CD4-positive, alpha-beta T cell treated with Interleukin-2 at 100 ng/mL for 4 hours (primary cell): ENCODE data around the gene FAM240B.

Experiments
- DNase-seq: peaks from one replicate; pipeline ENCODE4 v3.0.0-alpha.2; 2020; ENCODE audit warnings: low spot score

The FAM240B gene

GRCh38 chr9:38720083-38720745, at the start of gene FAM240B:
TSS of gene FAM240B (minus strand) at chr9:38720133. CDS start at chr9:38703999, 16,134 bp downstream.
- no peak for DNase-seq

DNA sequence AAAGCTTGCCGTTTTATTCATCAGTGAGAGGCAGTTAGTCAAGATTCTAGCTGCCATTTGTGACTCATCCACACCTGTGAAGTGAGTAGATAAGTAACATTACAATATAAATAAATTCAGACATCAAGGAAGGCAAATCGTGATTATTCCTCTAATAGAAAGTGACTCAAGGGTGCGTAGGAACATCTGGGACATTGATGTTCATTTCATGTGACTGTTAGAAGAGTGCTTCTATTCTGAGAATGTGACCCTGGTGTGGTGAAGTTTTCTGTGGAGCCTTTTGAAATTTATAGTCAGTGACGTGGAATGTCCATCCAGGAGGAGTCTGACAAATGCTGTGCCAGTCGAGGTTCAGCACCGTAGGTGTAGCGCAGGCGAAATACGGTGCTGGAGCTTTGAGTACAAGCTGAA, 48.4 kb upstream of the FAM240B start:
- DNase-seq = no peak

GRCh38 chr9:38765101-38765500, 45.2 kb upstream of the FAM240B start:
- DNase-seq = no peak

- no peak for DNase-seq
Measured at GRCh38 chr9:38761999-38762398, 42.1 kb upstream of the FAM240B start.

DNA sequence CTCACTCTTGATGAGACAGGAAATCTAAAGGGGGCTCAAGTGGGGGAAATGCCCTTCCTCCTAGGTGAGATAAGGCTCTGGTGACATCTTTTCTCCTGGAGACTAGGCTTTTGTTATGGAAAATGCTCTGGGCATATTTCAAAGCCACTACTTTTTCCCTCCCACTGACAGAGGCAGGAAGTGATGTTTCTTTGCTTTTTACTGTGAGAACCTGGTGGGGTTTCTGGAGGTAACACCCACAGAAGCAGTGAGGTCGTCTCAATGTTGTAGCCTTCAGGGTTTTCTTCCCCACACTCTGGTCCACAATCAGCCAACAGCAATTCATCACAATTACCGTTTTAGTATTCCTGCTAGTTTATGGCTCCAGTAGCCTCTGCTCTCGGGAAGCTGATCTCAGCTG, 41.4 kb upstream of the FAM240B start:
- DNase-seq = no peak

DNA sequence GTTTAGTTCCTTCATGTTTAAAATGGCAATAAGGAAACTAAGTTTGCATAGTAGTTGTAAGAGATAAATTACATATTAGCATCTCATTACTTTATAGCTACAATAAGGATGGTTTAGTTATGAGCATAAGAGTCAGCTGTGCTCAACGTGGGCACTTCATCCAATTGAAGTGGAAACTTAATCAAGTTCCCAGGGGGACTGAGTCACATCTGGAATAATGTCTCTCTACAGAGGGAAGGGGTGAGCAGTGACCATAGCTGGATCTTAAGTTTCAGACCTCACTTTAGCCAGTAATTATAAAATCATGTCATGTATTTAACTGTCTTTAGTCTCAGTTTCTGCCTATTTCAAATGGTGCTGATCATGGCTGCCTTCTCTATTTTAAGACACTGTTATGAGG, 36.8 kb upstream of the FAM240B start:
- DNase-seq = no peak

DNA sequence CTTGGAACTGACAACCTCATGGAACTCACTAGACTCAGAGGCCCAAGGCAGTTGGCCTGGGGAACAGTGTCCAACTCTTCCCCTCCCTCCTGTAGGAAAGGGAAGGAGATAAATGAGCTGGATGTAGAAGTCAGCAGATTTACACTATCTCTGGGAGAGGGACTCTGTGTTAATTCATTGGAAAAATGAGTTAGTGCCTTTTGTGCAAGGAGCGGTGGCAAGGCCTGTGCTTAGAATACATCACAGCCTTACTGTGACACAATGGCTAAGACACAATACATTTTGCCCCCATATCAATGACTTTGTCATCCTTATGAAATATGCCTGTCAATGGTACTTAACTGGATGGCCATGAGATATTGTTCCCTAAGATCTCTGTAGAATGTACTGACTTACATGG, 28.0 kb upstream of the FAM240B start:
- DNase-seq = no peak

DNA sequence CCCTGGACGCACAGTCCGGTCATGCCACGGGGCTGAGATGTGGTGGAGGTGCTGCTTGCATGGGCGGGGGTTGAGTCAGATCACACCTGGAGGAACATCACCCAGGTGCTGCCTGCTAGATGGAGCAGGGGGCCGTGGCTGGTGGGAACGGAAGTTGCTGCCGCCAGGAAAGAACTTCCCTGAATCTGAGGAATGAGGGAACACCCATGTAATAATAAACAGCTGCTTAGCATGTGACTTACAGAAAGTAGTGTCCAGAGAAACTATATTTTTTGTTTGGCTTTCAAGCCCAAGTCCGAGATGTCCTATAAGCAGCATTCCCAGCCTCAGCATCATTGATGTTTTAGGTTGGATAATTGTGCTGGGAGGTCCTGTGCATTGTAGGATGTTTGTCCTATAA, 27.1 kb upstream of the FAM240B start:
- no peak for DNase-seq

- DNase-seq = no peak
Measured at GRCh38 chr9:38746303-38746702, 26.4 kb upstream of the FAM240B start.

DNA sequence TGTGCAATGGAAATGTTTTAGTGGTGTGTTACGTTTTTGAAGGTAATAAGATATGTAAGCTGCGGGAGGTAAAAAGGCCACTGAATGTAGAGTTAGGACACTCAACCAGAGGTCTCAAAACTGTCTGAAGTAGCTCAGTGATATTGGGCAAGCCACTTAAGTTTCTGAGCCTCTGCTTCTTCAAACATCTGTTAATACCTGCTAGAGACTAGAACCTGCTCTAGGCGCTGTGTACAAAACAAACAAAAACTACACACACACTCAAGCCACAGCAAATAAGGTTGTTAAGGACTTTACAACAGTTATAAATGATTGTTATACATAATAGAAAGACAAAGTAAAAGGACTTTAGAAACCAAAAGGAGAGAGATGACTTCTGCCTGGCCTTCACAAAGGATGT, 24.6 kb upstream of the FAM240B start:
- DNase-seq = no peak

GRCh38 chr9:38737246-38737645, 17.3 kb upstream of the FAM240B start:
- no peak for DNase-seq

- no peak for DNase-seq
Measured at GRCh38 chr9:38734831-38735230, 14.9 kb upstream of the FAM240B start.

DNA sequence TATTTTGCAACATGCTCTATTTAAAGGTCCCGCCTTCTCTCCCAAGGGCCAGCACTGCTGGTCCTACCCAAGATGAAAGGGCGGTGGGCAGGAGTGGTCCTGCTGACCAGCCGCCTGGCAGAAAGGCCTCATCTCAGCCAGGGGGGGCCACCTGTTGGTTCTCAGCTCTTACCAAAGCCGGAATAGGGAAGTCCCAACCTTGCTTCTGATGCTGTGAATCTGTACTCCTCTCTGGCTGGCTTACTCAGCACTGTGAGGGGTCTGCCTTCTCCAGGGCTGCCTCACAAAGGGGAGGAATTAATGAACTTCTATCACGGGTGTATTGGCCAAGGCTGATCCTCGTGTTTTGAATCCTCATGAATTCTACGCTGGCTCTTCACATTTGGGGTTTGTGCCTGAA, 13.6 kb upstream of the FAM240B start:
- no peak for DNase-seq

DNA sequence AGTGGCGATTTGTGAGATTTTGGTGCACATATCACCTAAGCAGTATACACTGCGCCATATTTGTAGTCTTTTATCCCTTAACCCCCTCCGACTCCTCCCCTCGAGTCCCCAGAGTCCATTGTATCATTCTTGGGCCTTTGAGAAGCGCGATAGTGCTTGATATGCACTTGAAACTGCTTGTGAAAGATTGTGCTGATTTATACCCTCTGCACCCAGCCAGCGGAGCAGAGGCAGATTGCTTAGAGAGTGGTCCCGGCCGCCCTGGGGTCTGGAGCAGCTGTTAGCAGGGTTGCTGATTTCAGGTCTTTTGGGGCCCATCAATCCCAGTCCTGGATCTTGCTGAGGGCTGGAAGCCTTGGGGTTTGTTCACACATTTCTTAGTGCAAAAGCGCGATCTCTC, 13.0 kb upstream of the FAM240B start:
- no peak for DNase-seq

- DNase-seq = no peak
Measured at GRCh38 chr9:38727497-38728001, 7.6 kb upstream of the FAM240B start.

GRCh38 chr9:38724754-38725153, 4.8 kb upstream of the FAM240B start:
- DNase-seq = no peak

GRCh38 chr9:38718148-38718547, 1.8 kb downstream of the FAM240B start:
- no peak for DNase-seq

DNA sequence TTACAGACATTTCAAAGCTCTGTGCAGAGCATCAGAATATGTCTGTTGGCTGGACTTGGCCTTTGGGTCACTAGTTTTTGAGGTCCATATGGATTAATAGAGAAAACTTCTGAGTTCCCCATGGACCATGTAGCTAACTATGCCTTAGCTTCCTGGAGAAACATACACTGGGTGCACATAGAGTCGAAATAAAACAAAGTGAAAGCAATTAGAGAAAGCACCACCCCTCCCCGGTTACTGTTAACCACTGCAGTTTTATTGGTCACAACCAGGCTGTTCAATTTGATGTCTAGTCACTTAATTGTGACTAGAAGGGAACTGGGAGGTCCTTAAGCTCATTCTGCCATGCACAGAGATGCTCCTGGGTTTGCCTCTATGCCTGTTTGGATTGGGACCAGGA, 4.2 kb downstream of the FAM240B start:
- DNase-seq = no peak

- DNase-seq = no peak
Measured at GRCh38 chr9:38713426-38713825, 6.5 kb downstream of the FAM240B start.

DNA sequence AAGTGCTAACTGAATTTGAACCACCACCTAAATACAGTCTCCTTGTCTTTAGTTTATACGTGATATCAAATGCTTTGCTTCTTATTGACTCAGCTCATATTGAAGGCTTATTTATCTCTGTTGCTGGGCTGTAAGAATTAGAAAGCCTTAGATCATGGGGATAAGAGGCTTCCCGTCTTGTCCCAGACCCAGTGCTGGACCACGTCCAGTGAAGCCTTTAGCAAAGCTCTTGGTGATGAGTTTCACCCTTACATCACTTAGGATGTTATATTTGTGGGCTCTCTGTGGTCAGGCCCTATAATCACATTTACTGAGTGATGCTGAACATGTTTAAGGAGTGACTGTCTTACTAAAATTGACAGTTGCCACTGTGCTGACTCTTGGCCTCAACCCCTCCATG, 11.2 kb downstream of the FAM240B start:
- no peak for DNase-seq

DNA sequence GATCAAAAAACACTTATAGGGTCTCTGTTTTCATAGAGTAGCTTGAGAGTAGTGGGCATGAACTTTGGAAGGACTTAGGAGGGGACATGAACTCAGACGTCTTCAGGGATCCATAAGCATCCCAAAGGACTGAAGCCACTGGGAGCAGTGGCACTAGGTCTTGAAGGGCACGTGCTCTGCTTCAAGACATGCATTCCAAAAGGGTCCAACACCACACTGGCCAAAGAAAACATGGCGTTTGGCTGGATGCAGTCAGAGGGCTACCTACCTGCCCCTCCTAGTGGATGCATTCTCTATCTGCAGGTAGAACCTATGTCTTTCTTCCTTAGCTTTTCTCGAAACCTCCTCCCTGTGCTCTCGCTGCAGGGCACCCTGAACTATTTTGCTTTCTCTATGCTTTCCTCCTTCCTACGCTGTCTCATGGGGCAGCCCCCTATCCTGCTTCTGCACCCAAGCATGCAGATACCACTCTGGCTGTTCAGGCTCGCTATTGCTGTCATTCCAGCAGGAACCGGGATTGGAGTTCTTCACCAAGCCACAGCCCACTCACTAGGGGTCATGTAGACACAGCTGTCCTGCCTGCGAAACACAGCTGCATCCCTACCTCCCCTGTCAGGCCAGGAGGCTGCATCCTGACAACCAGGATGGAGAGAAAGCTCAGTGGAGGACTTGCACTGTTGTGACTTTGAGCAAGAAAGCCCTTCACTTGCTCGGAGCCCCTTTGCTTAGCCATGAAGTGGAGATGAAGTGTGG, 11.9 kb downstream of the FAM240B start:
- DNase-seq = no peak

- no peak for DNase-seq
Measured at GRCh38 chr9:38706493-38706892, 13.4 kb downstream of the FAM240B start.

GRCh38 chr9:38705917-38706316, 14.0 kb downstream of the FAM240B start:
- no peak for DNase-seq

GRCh38 chr9:38700695-38701094, 19.2 kb downstream of the FAM240B start:
- DNase-seq = no peak
